ENCODE measurements around the gene THADA.

THADA gene

DNA sequence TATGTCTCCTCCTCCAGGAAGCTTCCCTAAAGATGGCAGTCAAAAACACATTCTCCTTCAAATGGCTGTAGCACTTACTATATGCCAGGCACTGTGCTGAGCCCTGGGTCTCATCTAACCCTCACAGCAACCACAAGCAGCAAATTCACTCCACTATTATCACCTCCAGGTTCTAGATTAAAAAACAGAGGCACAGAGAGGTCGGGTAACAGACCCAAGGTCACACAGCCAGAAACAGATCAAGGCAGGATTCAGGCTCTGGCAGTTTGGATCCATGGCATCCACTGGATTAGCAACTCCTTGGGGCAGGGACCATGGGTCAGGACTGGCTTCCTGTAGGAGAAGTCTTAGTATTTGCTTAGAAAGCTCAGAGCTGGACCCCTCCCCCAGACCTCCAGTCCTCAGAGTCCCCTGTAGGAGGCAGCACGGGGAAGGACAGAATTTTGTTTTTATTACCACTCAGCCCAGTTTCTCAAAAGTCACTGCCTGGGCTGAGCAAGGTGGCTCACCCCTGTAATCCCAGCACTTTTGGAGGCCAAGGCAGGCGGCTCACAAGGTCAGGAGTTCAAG lies 403.8 kb downstream of the THADA start:
- TF ChIP-seq, protein P1, sequence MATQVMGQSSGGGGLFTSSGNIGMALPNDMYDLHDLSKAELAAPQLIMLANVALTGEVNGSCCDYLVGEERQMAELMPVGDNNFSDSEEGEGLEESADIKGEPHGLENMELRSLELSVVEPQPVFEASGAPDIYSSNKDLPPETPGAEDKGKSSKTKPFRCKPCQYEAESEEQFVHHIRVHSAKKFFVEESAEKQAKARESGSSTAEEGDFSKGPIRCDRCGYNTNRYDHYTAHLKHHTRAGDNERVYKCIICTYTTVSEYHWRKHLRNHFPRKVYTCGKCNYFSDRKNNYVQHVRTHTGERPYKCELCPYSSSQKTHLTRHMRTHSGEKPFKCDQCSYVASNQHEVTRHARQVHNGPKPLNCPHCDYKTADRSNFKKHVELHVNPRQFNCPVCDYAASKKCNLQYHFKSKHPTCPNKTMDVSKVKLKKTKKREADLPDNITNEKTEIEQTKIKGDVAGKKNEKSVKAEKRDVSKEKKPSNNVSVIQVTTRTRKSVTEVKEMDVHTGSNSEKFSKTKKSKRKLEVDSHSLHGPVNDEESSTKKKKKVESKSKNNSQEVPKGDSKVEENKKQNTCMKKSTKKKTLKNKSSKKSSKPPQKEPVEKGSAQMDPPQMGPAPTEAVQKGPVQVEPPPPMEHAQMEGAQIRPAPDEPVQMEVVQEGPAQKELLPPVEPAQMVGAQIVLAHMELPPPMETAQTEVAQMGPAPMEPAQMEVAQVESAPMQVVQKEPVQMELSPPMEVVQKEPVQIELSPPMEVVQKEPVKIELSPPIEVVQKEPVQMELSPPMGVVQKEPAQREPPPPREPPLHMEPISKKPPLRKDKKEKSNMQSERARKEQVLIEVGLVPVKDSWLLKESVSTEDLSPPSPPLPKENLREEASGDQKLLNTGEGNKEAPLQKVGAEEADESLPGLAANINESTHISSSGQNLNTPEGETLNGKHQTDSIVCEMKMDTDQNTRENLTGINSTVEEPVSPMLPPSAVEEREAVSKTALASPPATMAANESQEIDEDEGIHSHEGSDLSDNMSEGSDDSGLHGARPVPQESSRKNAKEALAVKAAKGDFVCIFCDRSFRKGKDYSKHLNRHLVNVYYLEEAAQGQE (IDR thresholded peaks at IDR 0.05; ENCODE audit: insufficient read depth in 1 of 2, low read depth in 2 of 2, low read length in 2 of 2), result no peak
- no peak for TF ChIP-seq SIN3A (IDR thresholded peaks at IDR 0.05; ENCODE audit: borderline replicate concordance, insufficient read depth, low read length)
- no peak for TF ChIP-seq TAF1 (IDR thresholded peaks at IDR 0.05; ENCODE audit: borderline replicate concordance, insufficient read depth, low read length)
- TF ChIP-seq POLR2AphosphoS5 (IDR thresholded peaks at IDR 0.05; ENCODE audit: low read depth, low read length), result no peak
- TF ChIP-seq FOXP2 (optimal IDR thresholded peaks at IDR 0.05; ENCODE audit: borderline replicate concordance, extremely low read depth, extremely low read length, insufficient read depth), result no peak

DNA sequence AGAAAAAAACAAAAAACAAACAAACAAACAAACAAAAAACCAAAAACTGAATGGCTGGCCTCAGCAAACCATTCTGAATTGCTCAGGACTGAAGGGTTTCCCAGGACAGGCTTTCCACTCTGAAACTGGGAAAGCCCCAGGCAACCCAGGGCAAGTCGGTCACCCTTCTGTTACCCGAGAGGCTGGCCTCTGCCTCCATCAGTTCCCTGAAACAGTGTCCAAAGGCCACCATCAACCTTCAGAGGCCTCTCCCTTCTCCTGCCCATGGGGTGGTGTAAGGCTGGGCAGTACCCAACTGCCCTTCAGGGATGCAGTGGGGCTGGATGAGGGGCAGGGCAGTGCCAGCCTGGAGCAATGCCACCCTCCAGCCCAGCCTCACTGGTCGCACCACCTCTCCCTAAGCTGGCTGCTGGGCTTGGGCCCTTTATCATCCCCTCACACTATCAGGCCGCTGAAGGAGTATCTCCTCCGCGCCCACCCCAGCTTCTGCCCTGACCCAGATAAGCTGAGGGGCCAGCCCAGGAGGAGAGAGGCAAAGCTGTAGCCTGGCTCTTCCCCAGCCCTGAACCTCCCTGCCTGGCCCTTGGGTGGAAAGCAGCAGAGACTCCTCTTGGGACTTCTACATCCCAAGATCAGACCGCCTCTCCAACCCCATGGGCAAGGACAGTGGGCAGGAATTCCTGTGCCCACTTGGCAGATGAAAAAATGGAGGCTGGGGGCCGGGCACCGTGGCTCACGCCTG lies 405.4 kb downstream of the THADA start:
- TF ChIP-seq, protein P1 (IDR thresholded peaks at IDR 0.05; ENCODE audit: insufficient read depth in 1 of 2, low read depth in 2 of 2, low read length in 2 of 2), result no peak
- no peak for TF ChIP-seq TAF1 (IDR thresholded peaks at IDR 0.05; ENCODE audit: borderline replicate concordance, insufficient read depth, low read length)
- TF ChIP-seq POLR2AphosphoS5 (IDR thresholded peaks at IDR 0.05; ENCODE audit: low read depth, low read length), result no peak
- no peak for TF ChIP-seq SIN3A (IDR thresholded peaks at IDR 0.05; ENCODE audit: borderline replicate concordance, insufficient read depth, low read length)
- TF ChIP-seq FOXP2 (optimal IDR thresholded peaks at IDR 0.05; ENCODE audit: borderline replicate concordance, extremely low read depth, extremely low read length, insufficient read depth), result no peak

DNA sequence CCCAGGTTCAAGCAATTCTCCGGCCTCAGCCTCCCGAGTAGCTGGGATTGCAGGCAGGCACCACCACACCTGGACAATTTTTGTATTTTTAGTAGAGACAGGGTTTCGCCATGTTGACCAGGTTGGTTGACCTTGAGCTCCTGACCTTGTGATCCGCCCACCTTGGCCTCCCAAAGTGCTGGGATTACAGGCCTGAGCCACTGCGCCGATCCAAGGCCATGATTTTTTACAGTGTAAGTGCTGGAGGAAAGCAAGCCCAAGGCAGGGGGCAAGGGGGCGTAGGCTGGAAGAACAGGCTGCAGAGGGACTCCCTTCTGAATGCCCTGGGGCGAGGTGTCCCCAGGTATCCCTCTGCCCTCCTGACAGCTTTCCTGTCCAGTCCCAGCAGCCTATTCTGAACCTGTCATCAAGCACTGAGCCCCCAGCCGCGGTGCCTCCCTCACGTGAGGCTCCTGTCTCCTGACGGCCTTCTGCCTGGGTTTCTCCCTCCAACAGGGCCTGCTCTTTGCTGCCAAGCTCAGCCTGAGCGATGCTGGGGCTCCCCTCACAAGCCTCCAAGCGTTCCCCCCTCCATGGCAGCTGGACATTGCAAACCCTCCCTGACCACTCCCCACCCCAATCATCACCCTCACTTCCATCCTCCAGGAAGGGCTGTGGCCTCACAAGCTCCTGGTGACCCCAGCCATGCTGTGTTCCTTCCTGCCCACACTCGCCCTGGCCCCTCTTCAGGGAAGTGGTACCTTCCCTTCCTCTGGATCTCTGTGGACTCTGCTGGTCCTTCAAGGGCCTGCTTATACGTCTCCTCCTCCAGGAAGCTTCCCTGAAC lies 407.1 kb downstream of the THADA start:
- TF ChIP-seq, protein P1 (IDR thresholded peaks at IDR 0.05; ENCODE audit: insufficient read depth in 1 of 2, low read depth in 2 of 2, low read length in 2 of 2), result no peak
- TF ChIP-seq POLR2AphosphoS5 (IDR thresholded peaks at IDR 0.05; ENCODE audit: low read depth, low read length) (no peak), TAF1 (IDR thresholded peaks at IDR 0.05; ENCODE audit: borderline replicate concordance, insufficient read depth, low read length) (no peak), SIN3A (IDR thresholded peaks at IDR 0.05; ENCODE audit: borderline replicate concordance, insufficient read depth, low read length) (no peak), FOXP2 (optimal IDR thresholded peaks at IDR 0.05; ENCODE audit: borderline replicate concordance, extremely low read depth, extremely low read length, insufficient read depth) (no peak)

DNA sequence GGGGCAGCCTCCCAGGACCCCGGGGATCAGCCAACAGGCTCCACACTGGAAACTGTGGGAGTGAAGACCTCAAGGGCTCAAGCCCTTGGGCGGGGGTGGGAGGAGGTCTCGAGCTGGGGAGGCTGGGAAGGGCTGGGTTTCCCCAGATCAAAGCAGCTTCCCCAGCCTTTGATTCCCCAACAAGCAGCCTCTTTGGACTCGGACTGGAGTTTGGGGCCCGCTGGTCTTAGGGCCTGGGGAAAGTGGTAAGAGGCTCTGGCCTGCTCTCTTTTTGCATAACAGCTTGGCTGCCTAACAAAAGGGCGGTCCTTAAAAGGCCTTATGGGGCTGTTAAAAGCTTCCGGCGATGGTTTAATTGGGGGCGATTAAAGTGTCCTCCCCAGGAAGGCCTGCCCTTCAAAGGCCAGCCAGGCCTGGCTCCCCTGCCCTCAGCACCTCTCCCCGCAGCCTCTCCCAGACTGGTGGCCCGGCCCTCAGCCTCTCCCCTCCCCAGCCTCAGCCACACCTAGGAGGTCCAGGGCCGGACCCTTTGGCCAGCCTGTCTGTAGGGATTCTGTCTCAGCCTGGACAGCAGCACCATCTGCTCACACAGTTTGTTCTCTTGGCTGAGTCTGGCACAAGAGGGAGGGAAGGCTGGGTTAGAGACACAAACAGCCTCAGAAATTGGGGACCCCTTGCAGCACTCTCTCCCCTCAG lies 409.0 kb downstream of the THADA start:
- TF ChIP-seq, protein P1 (IDR thresholded peaks at IDR 0.05; ENCODE audit: insufficient read depth in 1 of 2, low read depth in 2 of 2, low read length in 2 of 2), result no peak
- TF ChIP-seq FOXP2 (optimal IDR thresholded peaks at IDR 0.05; ENCODE audit: borderline replicate concordance, extremely low read depth, extremely low read length, insufficient read depth) (no peak), TAF1 (IDR thresholded peaks at IDR 0.05; ENCODE audit: borderline replicate concordance, insufficient read depth, low read length) (no peak), SIN3A (IDR thresholded peaks at IDR 0.05; ENCODE audit: borderline replicate concordance, insufficient read depth, low read length) (no peak), POLR2AphosphoS5 (IDR thresholded peaks at IDR 0.05; ENCODE audit: low read depth, low read length) (no peak)
